DLD1 (cell line): ENCODE results near the gene OR2W3.

Experiments used
- in situ Hi-C: cut with HindIII; loops from 2 replicates; pipeline ENCODE4 v1.10.0; 2017; ENCODE audit warnings: low sequenced_read_pairs

The OR2W3 gene

DNA sequence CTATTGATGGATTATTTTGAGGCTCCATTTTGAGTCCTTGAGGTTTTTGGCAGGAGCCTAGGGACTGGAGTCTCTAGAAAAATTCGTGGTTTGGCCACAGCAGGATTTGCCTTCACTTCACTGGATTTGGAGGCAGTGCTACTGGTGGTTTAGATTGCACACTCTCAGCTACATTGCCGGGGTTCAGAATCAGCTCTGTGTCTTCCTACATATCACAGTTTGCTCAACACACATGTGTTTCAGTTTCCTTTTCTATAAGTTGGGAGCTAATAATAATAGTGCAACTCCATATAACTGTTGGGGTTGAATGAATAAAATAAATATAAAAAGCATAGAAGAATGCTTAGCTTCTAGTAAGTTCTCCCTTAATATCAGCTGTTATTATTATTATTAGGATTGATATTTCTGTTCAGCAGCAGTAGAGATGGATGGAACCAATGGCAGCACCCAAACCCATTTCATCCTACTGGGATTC is at the start of gene OR2W3:
OR2W3 (plus strand) TSS at position 425 of the 475 bp plus-strand sequence; CDS start at position 425, 0 bp downstream.
- in situ Hi-C loops, result no loop called here

DNA sequence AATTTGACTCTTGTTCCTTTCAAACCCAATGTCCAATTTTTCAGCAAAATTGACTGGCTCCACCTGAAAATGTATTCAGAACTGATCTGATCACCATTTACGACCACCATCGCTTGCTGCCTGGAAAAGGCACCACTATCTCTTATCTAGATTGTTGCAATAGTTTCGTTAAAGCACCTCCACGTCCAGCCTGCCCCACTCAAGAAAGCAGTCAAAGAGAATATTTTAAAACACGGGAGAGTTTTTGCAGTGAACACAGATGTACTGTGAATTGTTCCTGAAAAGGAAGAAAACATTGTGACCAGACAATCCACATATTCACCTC is 49.7 kb upstream of the OR2W3 start:
- in situ Hi-C loops, result no loop called here

DNA sequence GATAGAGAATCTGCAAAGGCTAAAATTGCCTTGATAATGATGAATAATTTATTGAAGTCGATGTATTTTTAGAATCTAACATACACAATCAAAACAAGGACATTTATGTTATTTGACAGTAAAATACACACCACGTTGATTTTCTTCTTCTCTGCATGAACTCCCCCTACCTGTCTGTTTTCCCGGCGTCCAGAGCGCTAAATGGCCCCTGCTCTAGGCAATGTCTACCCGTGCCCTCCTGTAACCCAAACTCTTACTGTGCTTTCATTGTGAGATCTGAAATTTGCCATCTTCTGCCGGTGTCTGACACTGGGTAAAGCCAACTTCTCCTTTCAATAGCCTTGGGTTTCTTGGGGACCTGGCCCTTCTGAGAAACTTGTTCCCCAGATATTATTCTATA is 47.0 kb upstream of the OR2W3 start:
- in situ Hi-C loops, result no loop called here

DNA sequence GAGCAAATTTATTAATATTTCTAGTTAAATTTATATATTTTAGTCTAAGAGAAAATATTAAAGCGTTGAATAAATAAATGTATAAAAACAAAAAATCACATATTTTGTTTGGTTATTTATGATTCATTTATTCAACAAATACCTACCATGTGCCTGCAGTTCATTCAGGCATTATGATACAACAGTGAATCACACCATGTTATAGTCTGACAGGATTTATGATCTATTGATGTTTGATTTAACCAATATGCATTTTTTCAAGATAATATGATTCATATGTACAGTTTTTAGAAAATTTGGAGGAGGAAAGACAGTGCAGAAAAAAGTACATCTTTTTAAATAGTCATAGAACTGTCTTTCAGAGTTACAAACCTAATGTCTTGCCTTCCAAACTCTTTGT is 45.8 kb upstream of the OR2W3 start:
- in situ Hi-C loops, result no loop called here

DNA sequence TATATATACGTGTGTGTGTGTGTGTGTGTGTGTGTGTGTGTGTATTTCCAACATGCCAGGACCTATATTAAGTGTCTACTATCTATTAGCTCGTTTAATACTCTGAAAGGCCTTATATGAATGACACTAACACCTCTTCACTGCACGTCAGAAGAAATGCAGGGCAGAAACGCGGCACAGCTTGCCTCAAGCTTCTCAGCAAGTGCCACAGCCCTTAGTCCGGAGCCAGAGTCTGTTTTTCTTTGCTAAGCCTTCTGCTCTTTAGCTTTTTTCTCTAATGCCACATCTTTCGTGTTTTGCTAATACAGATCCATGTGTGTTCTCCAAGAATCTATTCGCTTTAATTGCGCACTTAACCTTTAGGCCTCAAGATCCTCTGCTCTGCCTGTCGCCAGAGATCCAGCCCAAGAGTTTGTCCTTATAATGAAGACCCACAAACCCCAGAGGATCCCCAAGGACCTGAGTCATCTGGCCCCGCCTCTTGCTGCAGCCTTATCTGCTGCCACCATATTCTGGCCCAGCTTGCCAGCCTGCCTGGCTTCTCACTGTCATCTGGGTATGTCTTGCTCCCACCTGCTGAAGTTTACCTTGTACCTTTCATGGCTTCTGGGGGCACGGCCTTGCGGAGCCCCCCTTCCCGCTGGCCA is 40.4 kb upstream of the OR2W3 start:
- in situ Hi-C loops, result no loop called here

DNA sequence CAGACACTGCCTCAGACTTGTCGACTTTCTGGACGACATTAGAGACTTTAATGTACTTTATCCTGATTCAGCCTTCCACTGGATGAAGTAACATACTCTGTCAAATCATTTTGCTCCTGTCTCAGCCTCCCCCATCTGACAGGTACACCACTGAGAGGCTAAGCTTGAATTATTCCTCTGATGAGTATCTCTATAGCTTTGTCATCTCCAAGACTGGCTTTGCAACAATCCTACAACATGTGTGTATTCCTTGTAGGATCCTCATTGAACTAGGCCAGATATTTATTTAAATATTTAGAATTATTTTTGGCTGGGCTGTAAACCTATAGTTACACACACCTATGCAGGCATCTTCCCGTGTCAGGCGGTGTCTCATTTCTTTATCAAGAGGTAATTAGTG is 39.5 kb upstream of the OR2W3 start:
- in situ Hi-C loops, result no loop called here

DNA sequence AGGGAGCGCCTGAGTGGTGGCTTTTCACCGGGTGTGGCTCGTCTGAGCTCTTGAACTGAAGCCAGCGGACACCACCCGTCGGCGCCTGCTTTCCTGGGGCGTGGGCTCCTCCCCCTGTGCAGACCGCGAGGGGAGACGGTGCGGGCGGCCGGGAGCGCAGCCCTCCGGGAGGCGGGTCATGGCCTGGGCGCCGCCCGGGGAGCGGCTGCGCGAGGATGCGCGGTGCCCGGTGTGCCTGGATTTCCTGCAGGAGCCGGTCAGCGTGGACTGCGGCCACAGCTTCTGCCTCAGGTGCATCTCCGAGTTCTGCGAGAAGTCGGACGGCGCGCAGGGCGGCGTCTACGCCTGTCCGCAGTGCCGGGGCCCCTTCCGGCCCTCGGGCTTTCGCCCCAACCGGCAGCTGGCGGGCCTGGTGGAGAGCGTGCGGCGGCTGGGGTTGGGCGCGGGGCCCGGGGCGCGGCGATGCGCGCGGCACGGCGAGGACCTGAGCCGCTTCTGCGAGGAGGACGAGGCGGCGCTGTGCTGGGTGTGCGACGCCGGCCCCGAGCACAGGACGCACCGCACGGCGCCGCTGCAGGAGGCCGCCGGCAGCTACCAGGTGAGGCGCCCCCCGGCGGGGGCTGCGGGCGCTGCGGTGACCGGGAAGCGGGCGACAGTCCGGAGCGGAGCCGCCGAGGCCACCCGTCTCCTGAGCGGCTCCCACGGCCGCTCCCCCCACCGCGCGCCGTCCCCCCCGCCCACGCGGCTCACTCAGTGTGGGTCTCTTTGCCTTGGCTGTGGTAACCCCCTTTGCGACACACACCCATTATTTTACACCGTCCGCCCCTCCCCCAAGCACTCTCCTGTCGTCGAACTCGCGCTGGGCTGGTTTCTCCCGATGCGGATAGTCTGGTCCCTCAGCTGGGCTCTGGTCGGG is 38.1 kb upstream of the OR2W3 start, which contains the start of gene TRIM58:
TRIM58 (plus strand) TSS at position 119 of the 916 bp plus-strand sequence; CDS start at position 179, 60 bp downstream.
- in situ Hi-C loops, result no loop called here

DNA sequence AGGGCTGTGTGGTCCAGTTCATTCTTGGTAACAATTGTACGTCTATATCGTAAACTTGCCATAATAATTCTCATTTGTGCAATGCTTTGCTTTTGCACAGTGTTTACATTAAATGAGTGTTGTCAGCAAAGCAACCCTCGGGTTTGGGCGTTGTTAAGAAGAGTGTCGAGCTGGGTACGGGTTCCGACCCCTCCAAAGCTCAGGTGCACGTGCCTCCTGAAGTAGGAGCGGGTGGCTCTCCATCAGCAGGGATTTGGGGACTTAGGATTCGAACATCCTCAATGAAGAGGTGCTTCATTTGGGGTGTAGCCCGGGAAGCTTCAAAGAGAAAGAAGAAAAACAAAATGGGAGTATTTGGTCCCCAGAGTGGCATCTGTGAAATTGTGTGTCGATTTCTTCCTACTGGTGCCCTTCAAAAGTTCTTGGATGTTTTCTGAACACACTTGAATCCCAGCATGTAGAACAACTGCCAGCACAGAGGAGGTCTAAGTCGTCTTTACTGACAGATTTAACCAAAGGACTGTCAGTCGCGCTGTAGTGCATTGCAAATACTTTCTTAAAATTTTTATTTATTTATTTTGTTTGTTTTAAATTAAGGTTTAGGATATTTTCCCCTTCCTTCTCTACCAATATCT is 37.3 kb upstream of the OR2W3 start:
- in situ Hi-C loops, result no loop called here

DNA sequence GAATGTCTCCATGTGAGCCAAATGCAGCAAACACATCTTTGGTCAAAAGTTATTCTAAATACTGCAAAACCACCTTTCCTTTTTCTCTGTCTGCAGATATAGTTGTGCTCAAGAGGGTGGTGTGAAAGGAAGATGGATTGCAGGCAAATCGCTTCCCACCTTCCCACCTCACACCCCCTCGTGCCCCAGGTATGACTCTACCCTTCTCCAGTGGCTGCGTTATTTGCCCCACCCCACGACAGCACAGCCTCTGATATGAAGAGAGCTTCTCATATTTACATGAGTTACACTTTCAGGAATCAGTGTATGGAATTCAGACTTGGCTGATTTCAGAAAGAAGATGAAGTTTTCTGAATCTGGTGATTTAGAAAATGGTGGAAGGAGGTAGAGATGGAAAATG is 32.6 kb upstream of the OR2W3 start:
- in situ Hi-C loops, result no loop called here

DNA sequence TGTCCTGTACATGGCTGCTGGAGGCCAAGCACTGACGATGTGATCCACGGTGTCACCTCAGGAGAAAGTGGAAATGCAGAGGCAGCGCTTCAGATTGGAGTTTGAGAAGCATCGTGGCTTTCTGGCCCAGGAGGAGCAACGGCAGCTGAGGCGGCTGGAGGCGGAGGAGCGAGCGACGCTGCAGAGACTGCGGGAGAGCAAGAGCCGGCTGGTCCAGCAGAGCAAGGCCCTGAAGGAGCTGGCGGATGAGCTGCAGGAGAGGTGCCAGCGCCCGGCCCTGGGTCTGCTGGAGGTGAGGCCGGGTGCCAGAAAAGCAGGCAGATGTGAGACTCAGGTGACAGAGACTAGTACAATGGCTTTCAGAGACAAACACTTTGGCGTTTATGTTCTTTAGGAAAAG is 30.7 kb upstream of the OR2W3 start:
- in situ Hi-C loops, result no loop called here

DNA sequence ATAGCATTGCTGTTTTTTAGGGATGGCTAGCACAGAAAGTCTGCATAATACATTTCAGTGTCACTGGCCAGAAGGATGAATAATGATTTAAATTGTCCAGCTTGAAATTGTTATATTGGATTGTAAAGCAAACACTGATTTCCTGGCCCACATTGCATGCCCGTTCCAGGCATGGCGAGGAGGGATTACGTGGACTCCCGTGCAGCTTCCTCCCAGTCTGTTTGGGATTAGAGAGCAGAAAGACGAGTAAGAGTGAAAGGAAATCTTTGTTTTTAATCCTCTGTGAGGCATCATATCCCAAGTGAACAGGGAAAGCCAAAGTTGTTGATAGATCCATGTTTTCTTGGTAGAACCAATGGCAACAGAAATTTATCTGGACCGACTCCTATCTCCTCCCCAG is 30.0 kb upstream of the OR2W3 start:
- in situ Hi-C loops, result no loop called here

DNA sequence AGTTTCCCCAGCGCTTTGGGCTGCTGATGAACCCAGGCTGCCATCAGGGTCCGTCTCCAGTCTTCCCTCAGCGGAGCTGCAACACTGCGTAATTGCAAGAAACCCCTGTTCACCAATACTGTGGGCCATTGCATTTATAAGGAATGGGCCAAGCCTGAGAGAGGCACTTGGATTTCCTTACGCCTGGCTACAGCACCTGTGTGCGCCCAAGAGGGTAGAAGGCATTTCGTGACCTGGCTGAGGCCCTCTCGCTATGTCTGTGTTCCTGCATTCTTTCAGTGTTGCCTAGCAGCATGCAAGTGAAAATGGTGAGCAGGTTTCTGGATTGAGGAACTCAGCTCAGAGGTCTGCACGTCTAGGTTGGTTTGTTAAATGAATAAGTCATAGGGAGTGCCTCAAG is 12.0 kb upstream of the OR2W3 start:
- in situ Hi-C loops, result no loop called here

DNA sequence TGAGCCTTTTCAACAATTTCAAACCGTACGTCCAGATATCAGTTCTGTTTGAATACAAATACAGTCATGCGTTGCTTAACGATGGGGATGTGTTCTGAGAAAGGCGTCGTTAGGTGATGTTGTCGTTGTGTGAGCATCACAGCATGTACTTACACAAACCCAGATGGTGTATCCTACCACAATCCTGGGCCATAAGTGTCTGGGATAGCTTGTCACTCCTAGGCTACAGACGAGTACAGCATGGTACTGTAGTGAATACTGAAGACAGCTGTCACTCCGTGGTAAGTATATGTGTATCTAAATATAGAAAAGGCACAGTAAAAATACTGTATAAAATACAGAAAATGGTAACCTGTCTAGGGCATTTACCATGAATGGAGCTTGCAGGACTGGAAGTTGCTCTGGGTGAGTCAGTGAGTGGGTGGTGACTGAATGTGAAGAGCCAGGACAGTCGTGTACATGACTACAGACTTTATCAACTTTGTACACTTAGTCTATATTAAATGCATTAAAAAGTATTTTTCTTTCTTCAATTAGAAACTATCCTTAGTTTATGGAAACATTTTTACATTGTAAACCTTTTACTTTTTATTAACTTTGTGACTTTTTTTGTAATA is 10.5 kb upstream of the OR2W3 start:
- in situ Hi-C loops, result no loop called here

DNA sequence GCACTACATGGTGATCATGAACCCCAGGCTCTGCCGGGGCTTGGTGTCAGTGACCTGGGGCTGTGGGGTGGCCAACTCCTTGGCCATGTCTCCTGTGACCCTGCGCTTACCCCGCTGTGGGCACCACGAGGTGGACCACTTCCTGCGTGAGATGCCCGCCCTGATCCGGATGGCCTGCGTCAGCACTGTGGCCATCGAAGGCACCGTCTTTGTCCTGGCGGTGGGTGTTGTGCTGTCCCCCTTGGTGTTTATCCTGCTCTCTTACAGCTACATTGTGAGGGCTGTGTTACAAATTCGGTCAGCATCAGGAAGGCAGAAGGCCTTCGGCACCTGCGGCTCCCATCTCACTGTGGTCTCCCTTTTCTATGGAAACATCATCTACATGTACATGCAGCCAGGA is 589 bp downstream of the OR2W3 start:
- in situ Hi-C loops, result no loop called here

DNA sequence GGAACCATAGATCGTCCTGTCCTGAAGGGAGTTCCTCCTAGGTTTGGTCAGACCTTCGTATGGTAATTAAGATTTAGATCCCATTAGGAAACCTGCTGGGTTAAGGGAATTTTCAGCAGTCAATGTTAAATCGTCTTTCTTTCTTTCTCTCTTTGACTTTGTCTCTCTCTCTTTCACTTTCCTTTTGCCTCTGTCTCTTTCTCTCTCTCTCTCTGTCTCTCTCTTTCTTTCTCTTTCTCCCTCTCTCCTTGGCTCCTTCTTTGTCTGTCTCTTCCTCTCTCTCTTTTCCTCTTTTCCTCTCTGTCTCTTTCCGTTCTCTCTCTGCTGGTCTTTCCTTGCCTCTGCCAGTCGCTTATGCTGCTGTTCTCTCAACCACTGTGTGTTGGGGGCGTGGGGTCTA is 8.7 kb downstream of the OR2W3 start:
- in situ Hi-C loops, result no loop called here

DNA sequence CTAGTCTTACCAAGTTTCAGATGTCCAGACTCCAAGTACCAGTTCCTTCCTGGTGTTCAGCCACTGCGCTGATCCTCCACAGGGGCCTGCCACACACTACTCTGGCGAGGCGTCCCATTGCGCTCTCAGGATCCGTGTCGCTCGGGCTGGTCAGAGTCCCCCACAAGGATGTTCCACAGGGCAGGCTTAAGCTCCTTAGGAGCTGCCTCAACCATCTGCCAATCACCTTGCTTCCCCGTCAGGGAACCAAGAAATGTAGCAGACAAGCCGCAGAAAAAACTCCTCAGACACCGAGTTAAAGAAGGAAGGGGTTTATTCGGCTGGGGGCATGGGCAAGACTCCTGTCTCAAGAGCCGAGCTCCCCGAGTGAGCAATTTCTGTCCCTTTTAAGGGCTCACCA is 9.8 kb downstream of the OR2W3 start:
- in situ Hi-C loops, result no loop called here

DNA sequence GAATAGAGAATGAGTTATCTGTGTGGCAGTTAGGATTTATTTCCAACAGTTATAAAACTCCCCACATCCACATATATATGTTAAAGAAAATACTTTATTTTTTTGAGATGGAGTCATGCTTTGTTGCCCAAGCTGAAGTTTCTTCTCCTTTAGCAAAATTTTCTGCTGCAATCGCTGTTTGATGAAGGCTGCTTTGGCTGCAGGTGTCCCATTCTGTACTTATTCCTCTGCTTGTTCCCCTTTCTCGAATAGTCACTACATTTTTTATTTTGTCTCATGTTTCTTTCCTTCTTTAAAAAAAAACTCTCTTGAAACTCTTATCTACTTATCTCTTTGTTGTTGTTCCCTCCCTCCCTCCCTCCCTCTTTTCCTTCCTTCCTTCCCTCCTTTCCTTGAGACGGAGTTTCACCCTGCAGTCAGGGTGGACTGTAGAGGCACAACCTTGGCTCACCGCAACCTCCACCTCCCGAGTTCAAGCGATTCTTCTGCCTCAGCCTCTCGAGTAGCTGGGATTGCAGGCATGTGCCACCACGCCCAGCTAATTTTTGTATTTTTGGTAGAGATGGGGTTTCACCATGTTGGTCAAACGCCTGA is 10.6 kb downstream of the OR2W3 start:
- in situ Hi-C loops, result no loop called here

DNA sequence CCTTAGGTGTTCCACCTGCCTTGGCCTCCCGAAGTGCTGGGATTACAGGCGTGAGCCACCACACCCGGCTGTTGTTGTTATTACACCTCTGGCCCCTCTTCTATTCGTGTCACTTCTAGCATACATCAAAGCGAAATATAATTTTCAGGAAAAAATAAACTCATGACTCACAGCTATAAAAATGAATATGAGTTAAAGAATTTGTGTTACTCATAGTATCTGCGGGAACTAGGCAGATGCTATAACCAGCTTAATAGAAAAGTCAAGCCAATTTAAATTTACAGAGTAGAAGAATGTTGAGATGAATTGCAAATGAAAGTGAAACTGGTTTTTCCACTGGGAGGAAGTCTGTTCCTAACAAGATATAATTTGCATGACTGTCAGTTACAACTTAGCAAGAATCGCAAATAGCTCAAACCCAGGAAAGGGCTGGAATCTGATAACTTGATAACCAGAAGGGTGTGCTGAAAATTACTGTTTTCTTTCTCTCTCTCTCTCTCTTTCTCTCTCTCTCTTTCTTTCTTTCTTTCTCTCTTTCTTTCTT is 11.2 kb downstream of the OR2W3 start:
- in situ Hi-C loops, result no loop called here

DNA sequence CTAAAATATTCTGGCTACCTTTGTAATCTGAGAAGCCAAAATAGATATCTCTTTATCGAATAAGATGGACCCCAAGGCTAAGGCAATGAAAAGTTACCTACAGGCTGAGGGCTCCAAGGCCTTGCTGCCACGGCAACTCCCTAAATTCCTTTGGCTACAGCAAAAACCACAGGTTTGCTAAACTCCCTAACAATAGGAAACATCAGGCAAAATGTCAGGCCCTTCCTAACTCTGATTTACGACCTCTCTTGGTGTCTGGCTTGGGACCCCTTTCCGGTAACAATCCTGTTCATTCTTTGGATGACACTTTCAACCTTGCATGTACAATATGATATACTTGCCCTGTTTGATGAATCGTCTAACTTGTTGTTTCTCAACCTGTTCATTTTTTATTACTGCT is 13.4 kb downstream of the OR2W3 start:
- in situ Hi-C loops, result no loop called here

DNA sequence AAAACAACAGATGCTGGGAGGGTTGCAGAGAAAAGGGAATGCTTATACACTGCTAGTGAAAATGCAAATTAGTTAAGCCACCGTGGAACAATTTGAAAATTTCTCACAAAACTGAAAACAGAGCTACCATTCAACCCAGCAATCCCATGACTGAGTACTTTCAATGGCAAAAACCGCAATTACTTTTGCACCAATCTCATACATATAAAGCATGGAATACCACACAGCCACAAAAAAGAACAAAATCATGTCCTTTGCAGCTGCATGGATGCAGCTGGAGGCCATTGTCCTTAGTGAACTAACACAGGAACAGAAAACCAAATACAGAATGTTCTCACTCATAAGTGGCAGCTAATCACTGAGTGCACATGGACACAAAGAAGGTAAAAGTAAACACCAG is 18.4 kb downstream of the OR2W3 start:
- in situ Hi-C loops, result no loop called here
